Breast epithelium (tissue), 3 donors: ENCODE data around the gene GTF2IRD1.

Experiments
- CTCF ChIP-seq, 3 donors: fragments of 450-650 bp; IDR thresholded peaks; one replicate each; pipeline ENCODE4 v1.5.1; 2016 to 2017; ENCODE audit warnings: antibody characterized with exemption in 3 of 3, mild to moderate bottlenecking in 3 of 3, moderate library complexity in 3 of 3
- POLR2A ChIP-seq: fragments of 450-650 bp; IDR thresholded peaks from one replicate; pipeline ENCODE4 v1.6.1; 2016; ENCODE audit warnings: antibody characterized with exemption, mild to moderate bottlenecking, moderate library complexity
- POLR2AphosphoS5 ChIP-seq, 3 donors: sonication (generic); formaldehyde crosslinking; IDR thresholded peaks; one replicate each; pipeline ENCODE4 v1.6.1; 2017; ENCODE audit warnings: antibody characterized with exemption in 3 of 3

DNA sequence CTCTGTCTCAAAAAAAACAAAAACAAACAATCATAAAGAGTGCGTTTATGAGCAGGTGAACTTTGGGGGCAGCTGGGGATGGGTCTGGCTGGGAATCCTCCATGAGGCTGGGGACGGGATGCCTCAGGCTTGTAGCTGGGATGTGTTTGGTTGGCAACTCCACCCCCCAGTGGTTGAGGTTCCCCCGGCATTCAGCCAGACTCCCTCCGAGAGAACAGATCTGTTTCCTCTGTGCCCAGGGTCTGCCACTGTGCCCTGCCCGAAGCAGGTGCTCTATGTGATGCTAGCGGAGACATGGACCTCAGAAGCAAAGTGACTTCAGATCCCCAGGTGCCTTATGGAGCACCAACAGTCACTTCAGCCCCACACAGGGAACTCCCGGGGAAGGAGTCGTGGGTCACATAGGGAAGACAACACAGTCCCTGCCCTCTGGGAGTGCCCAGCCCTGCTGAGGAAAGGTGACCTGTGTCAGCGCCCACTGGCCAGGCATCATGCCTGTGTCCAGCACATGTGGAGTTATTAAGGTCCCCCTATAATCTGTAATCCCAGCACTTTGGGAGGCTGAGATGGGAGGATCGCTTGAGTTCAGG is 29.3 kb upstream of the GTF2IRD1 start:
- TF ChIP-seq CTCF (IDR thresholded peaks at IDR 0.05) (no peak), POLR2A (no peak), POLR2AphosphoS5 (IDR thresholded peaks at IDR 0.05) (no peak)
